T47D (cell line): ENCODE results near the gene NDUFS4.
"Not testable (repeated sequence)": the region's sequence is repeated elsewhere in the genome, so short reads cannot be mapped to it uniquely, and the experiment has no call there.

Experiments used
- DNase-seq, 2 experiments: peaks; one replicate each; pipeline versions ENCODE4 v3.0.0 to v3.0.0-alpha.2; 2011 to 2012; ENCODE audit warnings: low read depth in 1 of 2, low spot score in 1 of 2
- JUND ChIP-seq: IDR thresholded peaks from 2 replicates; pipeline ENCODE4 v1.6.1; 2012; ENCODE audit warnings: low read depth
- in situ Hi-C: cut with HindIII; loops from 2 replicates; pipeline ENCODE4 v1.10.0; 2016; ENCODE audit warnings: low sequenced_read_pairs, low pct_unique_long_range_greater_than_20kb

Gene NDUFS4

DNA sequence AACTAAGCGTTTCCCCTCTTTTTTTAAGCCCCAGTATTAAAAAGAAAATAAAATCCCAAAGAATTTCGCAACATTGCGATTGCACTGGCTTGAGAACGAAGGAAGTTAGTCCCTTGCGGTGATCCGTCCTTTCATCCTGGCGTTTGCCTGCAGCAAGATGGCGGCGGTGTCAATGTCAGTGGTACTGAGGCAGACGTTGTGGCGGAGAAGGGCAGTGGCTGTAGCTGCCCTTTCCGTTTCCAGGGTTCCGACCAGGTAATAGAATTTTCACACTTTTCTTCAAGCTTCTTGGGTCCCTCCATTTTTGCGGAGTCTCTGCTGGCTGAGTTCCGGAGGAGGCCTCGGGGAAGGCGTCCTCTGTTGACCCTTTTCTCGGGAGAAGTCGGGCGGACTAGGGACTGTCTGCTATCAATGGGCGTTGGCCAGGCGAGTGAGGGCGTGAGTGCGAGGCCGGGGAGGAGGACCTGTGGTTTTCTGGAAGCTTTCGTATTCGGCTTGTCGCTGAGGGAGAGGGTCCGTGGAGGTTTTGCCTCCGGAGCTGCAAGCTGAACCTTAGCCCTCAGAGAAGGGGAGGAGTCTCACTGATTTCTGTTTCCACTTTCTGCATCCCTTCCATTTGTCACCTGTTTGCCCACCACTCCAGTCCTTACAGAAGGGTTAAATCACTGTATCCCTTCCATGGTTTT lies at the start of gene NDUFS4:
Gene NDUFS4, plus strand, starts transcription at position 134 of the 686 bp plus-strand sequence. Its CDS starts 24 bp downstream, at position 158.
- TF ChIP-seq JUND = no peak
- in situ Hi-C loops = no loop called here
- peak; percentile 30 to 92 for DNase-seq

DNA sequence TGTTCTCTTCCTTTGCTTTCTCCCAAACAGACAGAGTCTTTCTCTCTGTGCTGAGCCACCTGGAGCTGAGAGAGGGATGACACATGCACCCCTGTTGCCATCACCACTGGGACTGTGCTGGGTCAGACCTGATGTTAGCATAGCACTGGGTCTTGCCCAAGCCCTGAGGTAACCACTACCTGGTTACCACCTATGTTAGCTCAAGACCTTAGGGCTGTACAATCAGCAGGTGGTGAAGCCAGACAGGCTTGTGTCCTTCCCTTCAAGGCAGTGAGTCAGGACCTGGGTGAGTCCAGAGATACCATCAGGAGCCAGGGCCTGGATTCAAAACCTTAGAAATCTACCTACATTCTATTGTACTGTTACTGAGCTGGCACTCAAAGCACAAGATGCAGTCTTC lies 47.9 kb upstream of the NDUFS4 start:
- in situ Hi-C loops = no loop called here
- DNase-seq = no peak
- TF ChIP-seq JUND = no peak

DNA sequence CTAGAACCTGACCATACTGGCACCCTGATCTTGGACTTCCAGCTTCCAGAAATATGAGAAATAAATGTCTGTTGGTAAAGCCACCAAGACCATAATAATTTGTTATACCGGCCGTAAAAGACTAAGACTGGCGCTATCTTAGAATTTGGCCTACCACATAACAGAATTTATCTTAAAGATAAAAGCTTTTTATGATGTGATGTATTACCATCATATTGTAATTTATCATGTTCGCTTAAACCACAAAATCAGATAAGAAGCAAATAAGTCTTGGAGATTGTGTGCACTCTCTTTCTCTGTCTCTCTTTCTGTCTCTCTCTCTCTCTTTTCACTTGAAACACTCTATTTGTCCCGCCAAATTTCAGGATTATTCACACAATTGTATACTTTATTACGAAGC lies 44.5 kb upstream of the NDUFS4 start:
- no peak for TF ChIP-seq JUND
- in situ Hi-C loops = no loop called here

DNA sequence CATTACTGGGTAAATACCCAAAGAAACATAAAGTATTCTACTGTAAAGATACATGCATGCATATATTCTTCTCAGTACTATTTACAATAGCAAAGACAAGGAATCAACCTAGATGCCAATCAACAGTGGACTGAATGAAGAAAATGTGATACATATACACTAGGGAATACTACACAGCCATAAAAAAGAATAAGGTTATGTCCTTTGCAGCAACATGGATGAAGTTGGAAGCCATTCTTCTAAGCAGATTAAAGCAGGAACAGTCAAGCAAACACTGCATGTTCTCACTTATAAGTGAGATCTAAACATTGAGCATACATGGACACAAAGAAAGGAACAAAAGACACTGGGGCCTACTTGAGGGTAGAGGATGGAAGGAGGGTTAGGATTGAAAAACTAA lies 39.6 kb upstream of the NDUFS4 start:
- no peak for DNase-seq
- TF ChIP-seq JUND = no peak
- in situ Hi-C loops = no loop called here

More for the DNA sequence above, 44.5 kb upstream of the NDUFS4 start:
- DNase-seq = no peak

DNA sequence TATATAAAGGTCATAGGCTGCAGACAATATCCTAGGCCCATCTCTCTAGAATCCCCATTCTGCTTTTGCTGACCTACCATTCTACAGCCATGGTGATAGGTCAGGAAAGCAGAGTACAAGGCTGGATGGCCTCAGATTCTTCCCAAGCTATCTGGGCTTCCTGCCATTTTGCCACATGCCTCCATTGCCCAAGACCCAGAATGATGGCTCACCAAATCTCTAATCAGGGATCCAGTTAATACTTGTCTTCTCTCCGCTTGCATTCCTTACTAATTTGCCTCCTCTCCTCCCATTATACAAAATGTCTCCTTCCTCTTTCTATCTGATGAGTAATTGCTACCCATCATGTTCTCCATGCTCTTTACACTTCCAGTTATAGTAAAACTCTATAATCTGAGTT lies 22.7 kb upstream of the NDUFS4 start:
- in situ Hi-C loops = no loop called here
- no peak for DNase-seq
- no peak for TF ChIP-seq JUND

DNA sequence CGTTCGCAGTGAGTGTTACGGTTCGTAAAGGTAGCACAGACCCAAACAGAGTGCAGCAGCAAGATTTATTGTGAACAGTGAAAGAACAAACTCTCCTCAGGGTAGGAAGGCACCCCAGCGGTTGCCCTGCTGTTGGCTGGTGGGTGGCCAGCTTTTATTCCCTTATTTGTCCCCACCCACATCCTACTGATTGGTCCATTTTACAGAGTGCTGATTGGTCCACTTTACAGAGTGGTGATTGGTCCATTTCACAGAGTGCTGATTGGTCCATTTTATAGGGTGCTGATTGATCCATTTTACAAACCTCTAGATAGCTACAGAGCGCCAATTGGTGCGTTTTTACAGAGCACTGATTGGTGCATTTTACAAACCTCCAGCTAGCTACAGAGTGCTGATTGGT lies 19.7 kb upstream of the NDUFS4 start:
- in situ Hi-C loops, DNase-seq: not testable (repeated sequence)

DNA sequence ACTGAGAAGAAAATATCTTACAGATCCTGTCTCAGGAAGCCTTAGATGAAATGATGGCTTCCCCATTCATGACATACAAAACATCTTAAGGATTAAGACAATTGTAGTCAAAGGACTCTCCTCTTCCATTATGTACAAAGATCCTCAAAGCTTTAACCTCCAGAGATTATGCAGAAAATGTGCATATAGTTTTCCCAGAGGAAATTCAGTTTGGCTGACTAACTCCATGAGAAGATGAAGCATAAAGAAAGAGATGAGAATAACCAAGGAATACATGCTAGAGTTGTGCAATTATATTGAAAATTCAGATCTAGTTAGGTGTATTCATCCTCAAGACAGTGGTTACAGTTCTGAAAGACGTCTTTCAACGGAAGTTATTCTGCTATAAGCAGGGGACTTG lies 18.6 kb upstream of the NDUFS4 start:
- TF ChIP-seq JUND = no peak
- in situ Hi-C loops = no loop called here

DNA sequence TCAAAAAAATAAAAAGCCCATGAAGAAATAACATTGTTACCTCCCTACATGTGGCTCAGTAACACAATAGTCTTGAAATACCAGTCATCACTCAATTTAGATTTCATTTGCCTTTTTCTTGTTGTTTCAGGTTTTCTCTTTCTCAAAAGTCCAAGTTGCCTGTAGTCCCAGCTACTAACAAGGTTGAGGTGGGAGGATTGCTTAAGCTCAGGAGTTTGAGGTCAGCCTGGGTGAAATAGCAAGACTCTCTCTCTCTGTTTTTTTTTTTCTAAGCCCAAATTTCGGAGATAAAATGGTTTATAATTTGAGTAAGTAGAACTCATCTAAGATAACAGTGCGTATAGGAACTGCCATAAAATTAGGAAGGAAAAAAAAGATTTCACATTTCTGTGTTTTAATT lies 17.5 kb upstream of the NDUFS4 start:
- TF ChIP-seq JUND = no peak
- DNase-seq = no peak
- in situ Hi-C loops = no loop called here

More for the DNA sequence above, 18.6 kb upstream of the NDUFS4 start:
- no peak for DNase-seq

DNA sequence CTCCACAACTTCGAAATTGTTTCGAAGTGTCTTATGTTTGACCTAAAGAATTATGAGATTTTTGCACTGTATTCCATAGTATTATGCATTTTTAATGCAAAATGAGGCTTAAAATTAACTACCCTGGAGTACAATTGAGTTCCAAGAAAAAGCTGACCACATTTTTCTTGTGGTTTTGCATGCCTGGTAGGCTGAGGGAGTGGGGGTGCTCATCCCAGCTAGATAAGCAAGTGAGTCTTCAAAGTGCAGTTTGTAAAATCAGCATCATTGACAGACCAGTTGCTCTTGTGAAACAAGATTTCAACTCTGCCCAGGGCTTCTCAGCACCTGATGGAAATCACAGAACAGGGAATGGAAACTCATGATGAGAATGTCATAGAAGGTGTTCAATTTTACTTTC lies 17.0 kb upstream of the NDUFS4 start:
- in situ Hi-C loops = no loop called here
- TF ChIP-seq JUND = no peak
- DNase-seq = no peak

DNA sequence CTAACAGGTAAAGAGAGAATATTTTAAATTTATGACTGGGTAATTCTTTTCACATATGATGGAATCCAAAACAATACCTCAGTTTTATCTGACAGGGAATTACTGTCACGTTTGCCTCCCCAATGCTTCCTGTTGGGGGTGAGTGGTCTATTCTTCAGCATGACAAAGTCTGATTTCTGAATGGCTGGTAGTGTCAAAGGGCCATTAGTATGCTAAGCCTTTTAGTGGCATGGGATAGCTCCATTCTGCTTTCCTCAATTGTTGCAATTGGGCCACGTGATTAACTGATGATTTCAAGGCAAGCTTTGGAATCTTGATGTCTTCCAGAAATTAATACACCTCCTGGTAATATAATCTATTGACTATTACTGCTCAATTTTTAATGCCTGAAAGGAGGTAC lies 14.7 kb upstream of the NDUFS4 start:
- in situ Hi-C loops = no loop called here
- TF ChIP-seq JUND = no peak
- DNase-seq = no peak

DNA sequence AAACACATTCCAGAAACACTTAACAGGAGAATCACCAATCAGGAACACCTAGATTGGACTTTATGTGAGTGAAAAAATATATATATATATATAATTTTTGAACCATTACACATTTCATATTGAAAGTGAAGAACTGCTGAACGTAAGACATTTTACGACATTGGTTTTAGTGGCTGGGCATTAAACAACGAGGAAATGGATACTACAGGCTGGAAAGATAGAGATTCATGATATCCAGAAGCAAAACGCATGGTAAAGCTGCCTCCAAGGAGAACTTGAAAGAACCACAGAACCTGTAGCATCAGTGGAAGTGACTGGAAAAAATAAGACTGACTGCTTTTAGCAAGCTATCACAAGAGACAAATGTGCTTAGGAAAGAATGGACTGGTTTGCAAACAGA lies 13.2 kb upstream of the NDUFS4 start:
- DNase-seq = no peak
- in situ Hi-C loops = no loop called here
- TF ChIP-seq JUND = no peak

DNA sequence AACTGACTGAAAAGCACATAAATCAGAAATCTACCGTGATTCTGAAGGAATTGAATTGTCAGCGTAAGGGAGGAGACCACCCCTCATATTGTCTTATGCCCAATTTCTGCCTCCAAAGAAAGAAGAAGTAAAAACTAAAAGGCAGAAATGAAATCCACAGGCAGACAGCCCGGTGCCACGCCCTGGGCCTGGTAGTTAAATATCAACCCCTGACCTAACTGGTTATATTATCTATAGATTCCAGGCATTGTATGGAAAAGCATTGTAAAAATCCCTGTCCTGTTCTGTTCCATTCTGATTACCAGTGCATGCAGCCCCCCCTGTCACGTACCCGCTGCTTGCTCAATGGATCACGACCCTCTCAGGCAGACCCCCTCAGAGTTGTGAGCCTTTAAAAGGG lies 11.9 kb upstream of the NDUFS4 start:
- in situ Hi-C loops, DNase-seq: not testable (repeated sequence)

DNA sequence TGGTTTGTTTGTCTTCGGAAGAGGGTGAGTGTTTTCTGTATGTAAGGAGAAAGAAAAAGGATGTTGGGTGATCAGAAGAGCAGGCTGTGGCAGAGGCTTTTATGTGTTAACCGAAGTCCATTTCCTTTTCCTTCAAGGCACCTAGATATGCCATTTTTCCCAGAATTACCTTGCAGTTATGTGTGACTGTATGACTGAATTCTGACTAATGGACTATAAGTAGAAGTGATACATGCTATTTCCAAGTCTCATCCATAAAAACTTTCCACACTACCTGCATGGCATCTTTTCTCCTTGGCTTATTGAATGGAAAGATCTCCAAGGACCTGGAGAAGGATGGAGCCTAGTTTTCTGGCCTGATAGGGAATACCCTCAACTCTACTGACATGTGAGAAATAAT lies 10.6 kb upstream of the NDUFS4 start:
- in situ Hi-C loops = no loop called here
- no peak for DNase-seq
- TF ChIP-seq JUND = no peak

DNA sequence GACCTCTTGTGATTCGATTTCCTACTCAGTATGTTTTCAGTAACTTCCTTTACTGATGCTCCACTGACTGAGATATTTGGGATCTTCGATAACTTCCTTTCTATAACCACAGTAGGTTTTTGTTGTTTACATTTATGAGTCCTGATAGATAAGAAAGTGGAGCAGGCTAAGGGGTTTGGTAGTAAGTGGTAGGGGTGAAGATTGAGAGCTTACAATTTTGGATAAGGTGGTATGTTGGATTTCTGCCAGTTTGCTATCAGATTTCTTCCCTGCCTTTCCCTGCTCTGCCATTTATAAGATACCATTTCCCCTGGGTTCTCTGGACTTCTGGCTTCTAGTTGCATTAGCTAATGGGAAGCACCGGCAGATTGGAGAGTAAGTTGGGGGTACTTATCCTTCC lies 7.9 kb upstream of the NDUFS4 start:
- TF ChIP-seq JUND = no peak
- in situ Hi-C loops = no loop called here
- no peak for DNase-seq
